ENCODE results near the gene USP31. TPM values are rescaled to one million over a fixed set of nuclear protein-coding genes. Genes with fewer than 3 reads are reported as not detected.

The USP31 gene
- total and polyA plus RNA-seq, 2 of the 13 experiments (the other 11 are each of a cell fraction or from before 2014, with no cell fraction given), result 22.5 to 23.3 TPM

DNA sequence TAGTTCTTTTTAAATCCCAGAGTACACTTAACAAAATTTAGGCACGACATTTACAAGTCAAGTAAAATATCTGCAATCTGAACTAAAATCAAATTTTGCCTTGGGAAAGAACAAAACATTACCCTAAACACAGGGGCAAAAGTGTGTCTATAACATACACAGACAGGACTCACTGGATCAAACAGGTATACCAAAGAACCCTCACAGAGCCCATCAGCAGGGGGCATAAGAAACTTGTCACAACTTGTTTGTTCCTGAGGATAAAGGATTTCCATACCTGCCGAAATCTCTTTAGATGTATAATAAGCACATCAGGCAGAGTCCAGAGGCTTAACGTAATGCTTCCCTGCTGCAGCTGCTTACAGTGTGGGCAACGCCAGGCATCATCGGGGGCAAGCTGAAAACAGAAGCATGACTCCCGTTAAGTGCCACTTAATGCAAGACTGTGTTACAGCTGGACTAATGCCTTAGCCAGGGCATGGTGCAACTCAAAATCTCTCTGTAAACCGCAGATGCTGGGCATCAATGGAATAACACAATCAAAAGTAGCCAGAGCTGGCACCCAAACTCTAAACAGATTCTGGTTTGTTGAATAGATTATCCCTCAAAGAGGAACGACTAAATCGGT is 67.0 kb downstream of the USP31 start (continued):
- TF ChIP-seq STAG1 (CRISPR knock-in tag; IDR thresholded peaks at IDR 0.05) (peak; percentile 71), ZNF230 (CRISPR knock-in tag; IDR thresholded peaks at IDR 0.05) (no peak), SIX1 (CRISPR knock-in tag; IDR thresholded peaks at IDR 0.05; ENCODE audit: borderline replicate concordance) (no peak), SMC3 (IDR thresholded peaks at IDR 0.05; ENCODE audit: low read length) (peak; percentile 41; the same call in 1 of the 2 replicates), ZNF746 (CRISPR knock-in tag; IDR thresholded peaks at IDR 0.05) (no peak)
- TF ChIP-seq, protein P1, sequence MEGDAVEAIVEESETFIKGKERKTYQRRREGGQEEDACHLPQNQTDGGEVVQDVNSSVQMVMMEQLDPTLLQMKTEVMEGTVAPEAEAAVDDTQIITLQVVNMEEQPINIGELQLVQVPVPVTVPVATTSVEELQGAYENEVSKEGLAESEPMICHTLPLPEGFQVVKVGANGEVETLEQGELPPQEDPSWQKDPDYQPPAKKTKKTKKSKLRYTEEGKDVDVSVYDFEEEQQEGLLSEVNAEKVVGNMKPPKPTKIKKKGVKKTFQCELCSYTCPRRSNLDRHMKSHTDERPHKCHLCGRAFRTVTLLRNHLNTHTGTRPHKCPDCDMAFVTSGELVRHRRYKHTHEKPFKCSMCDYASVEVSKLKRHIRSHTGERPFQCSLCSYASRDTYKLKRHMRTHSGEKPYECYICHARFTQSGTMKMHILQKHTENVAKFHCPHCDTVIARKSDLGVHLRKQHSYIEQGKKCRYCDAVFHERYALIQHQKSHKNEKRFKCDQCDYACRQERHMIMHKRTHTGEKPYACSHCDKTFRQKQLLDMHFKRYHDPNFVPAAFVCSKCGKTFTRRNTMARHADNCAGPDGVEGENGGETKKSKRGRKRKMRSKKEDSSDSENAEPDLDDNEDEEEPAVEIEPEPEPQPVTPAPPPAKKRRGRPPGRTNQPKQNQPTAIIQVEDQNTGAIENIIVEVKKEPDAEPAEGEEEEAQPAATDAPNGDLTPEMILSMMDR (CRISPR knock-in tag; IDR thresholded peaks at IDR 0.05), result peak; percentile 55

DNA sequence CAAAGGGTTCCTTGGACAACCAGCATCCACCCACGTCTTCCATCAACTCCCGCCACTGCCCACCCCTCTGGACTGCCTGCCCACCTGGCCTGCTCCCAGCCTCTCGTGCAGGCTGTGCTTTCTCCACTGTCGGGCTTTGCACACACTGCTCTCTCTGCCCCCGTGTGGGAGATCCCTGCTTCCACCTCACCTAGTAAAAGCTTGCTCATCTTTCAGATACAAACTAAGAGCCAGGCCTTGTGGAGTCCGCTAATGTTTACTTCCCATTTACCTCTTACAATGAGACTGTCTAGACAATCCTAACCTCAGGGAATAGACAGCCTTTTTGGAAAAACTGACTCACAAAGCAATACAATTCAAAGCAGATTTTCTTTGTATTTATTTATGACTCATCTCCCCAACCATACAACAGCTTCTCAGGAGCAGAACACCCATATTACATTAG is 67.6 kb downstream of the USP31 start:
- ChIA-PET CTCF (ENCODE audit: low intra/inter-chr PET ratio, low total read pairs) (interaction anchor here (1.2 to 1.4 kb wide), 2 partner anchors 74 to 352 kb away, joined by 4 to 6 read pairs; no protein-coding TSS in a partner anchor), POLR2A (no interaction called here)
- no peak overlapping the region for H2AFZ ChIP-seq (ENCODE audit: low read length)
- H3K79me2 ChIP-seq (ENCODE audit: insufficient read depth, low read length), result no peaks in the 10 kb centered on the region
- no peaks in the 10 kb centered on the region for H3K4me1 ChIP-seq (ENCODE audit: insufficient read depth, low read length)
- intact Hi-C loops (cut with micrococcal nuclease; ENCODE audit: unreplicated experiment) (loop anchor here (10.0 kb wide), 1 partner anchor 353 kb away; no protein-coding TSS in a partner anchor), in situ Hi-C loops (cut with HindIII; ENCODE audit: extremely low pct_ligation_motif_present, low pct_unique_long_range_greater_than_20kb) (loop anchor here (10.0 kb wide), 1 partner anchor 63 kb away; the partner anchor contains the start of gene USP31)
- no peak overlapping the region for H3K4me2 ChIP-seq (ENCODE audit: low read depth, low read length)
- H3K9me3 ChIP-seq (ENCODE audit: low read length), result no peaks in the 10 kb centered on the region
- ATAC-seq (no peak; the same call in 2 of the 3 replicates), FAIRE-seq (no peak), DNase-seq (ENCODE audit: low spot score) (no peak)
- no peak overlapping the region for H3K27ac ChIP-seq (ENCODE audit: extremely low read length, insufficient read depth, low read length)
- H4K20me1 ChIP-seq (ENCODE audit: insufficient read depth, low read length), result no peaks in the 10 kb centered on the region
- 98% methylated on average over 6 of the region's 6 CpGs for WGBS (ENCODE audit: low lambda C conversion rate)
- no peaks in the 10 kb centered on the region for H3K27me3 ChIP-seq (ENCODE audit: control insufficient read depth in 1 of 2, insufficient read depth in 2 of 2, low read length in 2 of 2)
- peaks cover 34 to 88% of the 10 kb centered on the region in 2 experiments for H3K36me3 ChIP-seq (replicated peaks in 1 of 2; ENCODE audit: control insufficient read depth in 1 of 2, insufficient read depth in 2 of 2, low read length in 2 of 2)
- no peak overlapping the region for H3K4me3 ChIP-seq (replicated peaks in 1 of 3; ENCODE audit: insufficient read depth in 1 of 3, low read depth in 2 of 3, low read length in 3 of 3)
- no TSS peak for BruUV-seq (replicated peaks)
- H3K9ac ChIP-seq (ENCODE audit: insufficient read depth, low read depth, low read length), result no peak overlapping the region
- TF ChIP-seq, protein P2, sequence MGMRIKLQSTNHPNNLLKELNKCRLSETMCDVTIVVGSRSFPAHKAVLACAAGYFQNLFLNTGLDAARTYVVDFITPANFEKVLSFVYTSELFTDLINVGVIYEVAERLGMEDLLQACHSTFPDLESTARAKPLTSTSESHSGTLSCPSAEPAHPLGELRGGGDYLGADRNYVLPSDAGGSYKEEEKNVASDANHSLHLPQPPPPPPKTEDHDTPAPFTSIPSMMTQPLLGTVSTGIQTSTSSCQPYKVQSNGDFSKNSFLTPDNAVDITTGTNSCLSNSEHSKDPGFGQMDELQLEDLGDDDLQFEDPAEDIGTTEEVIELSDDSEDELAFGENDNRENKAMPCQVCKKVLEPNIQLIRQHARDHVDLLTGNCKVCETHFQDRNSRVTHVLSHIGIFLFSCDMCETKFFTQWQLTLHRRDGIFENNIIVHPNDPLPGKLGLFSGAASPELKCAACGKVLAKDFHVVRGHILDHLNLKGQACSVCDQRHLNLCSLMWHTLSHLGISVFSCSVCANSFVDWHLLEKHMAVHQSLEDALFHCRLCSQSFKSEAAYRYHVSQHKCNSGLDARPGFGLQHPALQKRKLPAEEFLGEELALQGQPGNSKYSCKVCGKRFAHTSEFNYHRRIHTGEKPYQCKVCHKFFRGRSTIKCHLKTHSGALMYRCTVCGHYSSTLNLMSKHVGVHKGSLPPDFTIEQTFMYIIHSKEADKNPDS (CRISPR knock-in tag; IDR thresholded peaks at IDR 0.05), result no peak
- TF ChIP-seq HNRNPLL (IDR thresholded peaks at IDR 0.05; ENCODE audit: low read depth, low read length, poor library complexity, severe bottlenecking), result no peak
- TF ChIP-seq, protein P3, sequence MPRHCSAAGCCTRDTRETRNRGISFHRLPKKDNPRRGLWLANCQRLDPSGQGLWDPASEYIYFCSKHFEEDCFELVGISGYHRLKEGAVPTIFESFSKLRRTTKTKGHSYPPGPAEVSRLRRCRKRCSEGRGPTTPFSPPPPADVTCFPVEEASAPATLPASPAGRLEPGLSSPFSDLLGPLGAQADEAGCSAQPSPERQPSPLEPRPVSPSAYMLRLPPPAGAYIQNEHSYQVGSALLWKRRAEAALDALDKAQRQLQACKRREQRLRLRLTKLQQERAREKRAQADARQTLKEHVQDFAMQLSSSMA (CRISPR knock-in tag; IDR thresholded peaks at IDR 0.05), result no peak
- no peak for TF ChIP-seq IRX3 (CRISPR knock-in tag; IDR thresholded peaks at IDR 0.05; ENCODE audit: borderline replicate concordance, low read depth)
- no peak for TF ChIP-seq REL (CRISPR knock-in tag; conservative IDR thresholded peaks at IDR 0.05)
- TF ChIP-seq, protein P4, sequence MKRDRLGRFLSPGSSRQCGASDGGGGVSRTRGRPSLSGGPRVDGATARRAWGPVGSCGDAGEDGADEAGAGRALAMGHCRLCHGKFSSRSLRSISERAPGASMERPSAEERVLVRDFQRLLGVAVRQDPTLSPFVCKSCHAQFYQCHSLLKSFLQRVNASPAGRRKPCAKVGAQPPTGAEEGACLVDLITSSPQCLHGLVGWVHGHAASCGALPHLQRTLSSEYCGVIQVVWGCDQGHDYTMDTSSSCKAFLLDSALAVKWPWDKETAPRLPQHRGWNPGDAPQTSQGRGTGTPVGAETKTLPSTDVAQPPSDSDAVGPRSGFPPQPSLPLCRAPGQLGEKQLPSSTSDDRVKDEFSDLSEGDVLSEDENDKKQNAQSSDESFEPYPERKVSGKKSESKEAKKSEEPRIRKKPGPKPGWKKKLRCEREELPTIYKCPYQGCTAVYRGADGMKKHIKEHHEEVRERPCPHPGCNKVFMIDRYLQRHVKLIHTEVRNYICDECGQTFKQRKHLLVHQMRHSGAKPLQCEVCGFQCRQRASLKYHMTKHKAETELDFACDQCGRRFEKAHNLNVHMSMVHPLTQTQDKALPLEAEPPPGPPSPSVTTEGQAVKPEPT (CRISPR knock-in tag; IDR thresholded peaks at IDR 0.05; ENCODE audit: low read depth), result no peak
- no peak for TF ChIP-seq ZNF557 (CRISPR knock-in tag; IDR thresholded peaks at IDR 0.05)
- TF ChIP-seq GZF1 (CRISPR knock-in tag; IDR thresholded peaks at IDR 0.05), result no peak
- TF ChIP-seq RCOR2 (CRISPR knock-in tag; IDR thresholded peaks at IDR 0.05), result no peak
- no peak for TF ChIP-seq HOXA3 (CRISPR knock-in tag; IDR thresholded peaks at IDR 0.05)

Measured in HepG2 (cell line).